SK-N-SH (cell line): ENCODE data around the gene RAD23A. TPM values are rescaled to one million over a fixed set of nuclear protein-coding genes. Genes with fewer than 3 reads are reported as not detected.
"Not testable (repeated sequence)": the region's sequence is repeated elsewhere in the genome, so short reads cannot be mapped to it uniquely, and the experiment has no call there.

Source experiments
- CTCF ChIA-PET: fragments of 300-600, 350-600 bp; formaldehyde crosslinking; extraction: SDS; loops from one replicate; lab custom pipeline; 2021; lab: Yijun Ruan, JAX
- POLR2A ChIA-PET: fragments of 350-600 bp; sonication (Branson Sonifier 250); formaldehyde crosslinking; extraction: SDS; loops from one replicate; lab custom pipeline; 2020; ENCODE audit warnings: antibody characterized with exemption, inconsistent platforms; lab: Yijun Ruan, JAX
- DNase-seq: peaks from one replicate; pipeline ENCODE4 v3.0.0; 2012
- H2AFZ ChIP-seq: fragments of 200-600 bp; sonication (generic); 2 replicates; pipeline ENCODE4 v1.8.1; 2016; ENCODE audit warnings: antibody characterized with exemption, mild to moderate bottlenecking, low read depth
- H3F3A ChIP-seq: fragments of 200-600 bp; sonication (generic); replicated peaks from 2 replicates; pipeline ENCODE3; 2016; ENCODE audit warnings: antibody characterized with exemption, mild to moderate bottlenecking; ENCODE audit not compliant: insufficient read depth
- H3K27ac ChIP-seq, 2 experiments: fragments of 200-500 bp in 1 of 2; fragments of 200-600 bp in 1 of 2; sonication (Bioruptor generic) in 1 of 2; sonication (generic), shearing (Covaris generic) in 1 of 2; 2 replicates each; pipeline versions ENCODE4 v1.5.1 to v1.6.1; 2014 to 2016; ENCODE audit warnings: low read depth in 2 of 2, inconsistent platforms in 1 of 2, low read length in 1 of 2, mild to moderate bottlenecking in 1 of 2, mixed read lengths in 1 of 2
- H3K27me3 ChIP-seq: fragments of 200-600 bp; sonication (generic), shearing (Covaris generic); 2 replicates; pipeline ENCODE4 v1.6.1; 2016; ENCODE audit warnings: mixed run types; ENCODE audit not compliant: insufficient read depth
- H3K36me3 ChIP-seq, 2 experiments: fragments of 200-500 bp in 1 of 2; fragments of 200-600 bp in 1 of 2; sonication (Bioruptor generic) in 1 of 2; sonication (generic) in 1 of 2; replicated peaks in 1 of 2; 2 replicates each; pipeline versions ENCODE3 to v1.5.1; 2014 to 2016; ENCODE audit warnings: low read length in 1 of 2, mild to moderate bottlenecking in 1 of 2; ENCODE audit not compliant: insufficient read depth in 2 of 2, control insufficient read depth in 1 of 2
- H3K4me1 ChIP-seq, 2 experiments: fragments of 200-500 bp in 1 of 2; fragments of 200-600 bp in 1 of 2; sonication (Bioruptor generic) in 1 of 2; sonication (generic), shearing (Covaris generic) in 1 of 2; 2 replicates each; pipeline versions ENCODE4 v1.5.1 to v1.6.1; 2014 to 2016; ENCODE audit warnings: low read depth in 1 of 2, low read length in 1 of 2, mixed run types in 1 of 2; ENCODE audit not compliant: insufficient read depth in 2 of 2, control insufficient read depth in 1 of 2
- H3K4me2 ChIP-seq: fragments of 200-600 bp; sonication (generic), shearing (Covaris generic); 2 replicates; pipeline ENCODE4 v1.6.1; 2017; ENCODE audit warnings: mixed run types
- H3K4me3 ChIP-seq, 2 experiments: fragments of 200-500 bp in 1 of 2; fragments of 200-600 bp in 1 of 2; sonication (Bioruptor generic) in 1 of 2; sonication (generic), shearing (Covaris generic) in 1 of 2; 2 replicates each; pipeline versions ENCODE4 v1.5.1 to v1.8.1; 2014 to 2016; ENCODE audit warnings: low read depth in 2 of 2, inconsistent platforms in 1 of 2, low read length in 1 of 2, mild to moderate bottlenecking in 1 of 2, mixed read lengths in 1 of 2, moderate library complexity in 1 of 2
- H3K79me2 ChIP-seq: fragments of 200-600 bp; sonication (generic); 2 replicates; pipeline ENCODE4 v1.8.1; 2017; ENCODE audit warnings: mild to moderate bottlenecking; ENCODE audit not compliant: insufficient read depth
- H3K9ac ChIP-seq: fragments of 200-600 bp; sonication (generic); 2 replicates; pipeline ENCODE4 v1.6.1; 2017; ENCODE audit warnings: mixed run types
- H3K9me2 ChIP-seq: fragments of 200-600 bp; sonication (generic); 2 replicates; pipeline ENCODE4 v1.6.1; 2017; ENCODE audit warnings: mixed run types
- H3K9me3 ChIP-seq: fragments of 200-600 bp; sonication (generic); 2 replicates; pipeline ENCODE4 v1.6.1; 2017; ENCODE audit warnings: mixed run types, mild to moderate bottlenecking, moderate library complexity
- H4K20me1 ChIP-seq: fragments of 200-600 bp; sonication (generic); 2 replicates; pipeline ENCODE4 v1.6.1; 2017; ENCODE audit warnings: mild to moderate bottlenecking, mixed run types; ENCODE audit not compliant: insufficient read depth
- ELF1 ChIP-seq: IDR thresholded peaks from 2 replicates; pipeline ENCODE4 v1.4.0; 2012
- FOSL2 ChIP-seq: IDR thresholded peaks from 2 replicates; pipeline ENCODE4 v1.4.0; 2012; ENCODE audit warnings: low read depth, mild to moderate bottlenecking, moderate library complexity, borderline replicate concordance
- GATA2 ChIP-seq: sonication (generic); formaldehyde crosslinking; IDR thresholded peaks from 2 replicates; pipeline ENCODE4 v1.5.0; 2020; ENCODE audit warnings: mild to moderate bottlenecking, missing genetic modification reagents
- JUND ChIP-seq: IDR thresholded peaks from 2 replicates; pipeline ENCODE4 v1.4.0; 2012
- MAX ChIP-seq: IDR thresholded peaks from 2 replicates; pipeline ENCODE4 v1.4.0; 2012; ENCODE audit warnings: low read depth
- NFIC ChIP-seq: IDR thresholded peaks from 2 replicates; pipeline ENCODE4 v1.4.0; 2012; ENCODE audit warnings: borderline replicate concordance
- RCOR1 ChIP-seq: fragments of 150-350 bp; IDR thresholded peaks from 2 replicates; pipeline ENCODE4 v1.6.1; 2017; ENCODE audit warnings: antibody characterized with exemption, low read length
- SIN3A ChIP-seq: IDR thresholded peaks from 2 replicates; pipeline ENCODE4 v1.6.1; 2012; ENCODE audit warnings: low read depth, mild to moderate bottlenecking, low read length, moderate library complexity, borderline replicate concordance
- TEAD4 ChIP-seq: IDR thresholded peaks from 2 replicates; pipeline ENCODE4 v1.4.0; 2012; ENCODE audit warnings: mild to moderate bottlenecking, borderline replicate concordance; ENCODE audit not compliant: insufficient read depth
- WGBS: methylation state at CpG from one replicate; pipeline ENCODE4 v1.1.6; 2017; ENCODE audit warnings: low lambda C conversion rate; 5-methylcytosine and 5-hydroxymethylcytosine counted together
- polyA plus RNA-seq, 3 experiments: library from polyadenylated mRNA; depleted of rRNA; stranded (reverse); fragments of >200 nt; gene quantifications; 2 replicates each; pipeline ENCODE4 v1.2.3, GENCODE V29; 2012
- TF ChIP-seq, protein P1 (sequence below): IDR thresholded peaks from 2 replicates; pipeline ENCODE4 v1.6.1; 2012; ENCODE audit warnings: mild to moderate bottlenecking, low read depth, low read length, moderate library complexity
- TF ChIP-seq, protein P2 (sequence below): fragments of 150-350 bp; IDR thresholded peaks from 2 replicates; pipeline ENCODE4 v1.6.1; 2017; ENCODE audit warnings: antibody characterized with exemption, low read length, low read depth, borderline replicate concordance
- TF ChIP-seq, protein P3 (sequence below): IDR thresholded peaks from 2 replicates; pipeline ENCODE4; 2012

The RAD23A gene
- polyA plus RNA-seq, 1 of the 3 experiments (the other 2 are of a cell fraction), result 116 TPM

DNA sequence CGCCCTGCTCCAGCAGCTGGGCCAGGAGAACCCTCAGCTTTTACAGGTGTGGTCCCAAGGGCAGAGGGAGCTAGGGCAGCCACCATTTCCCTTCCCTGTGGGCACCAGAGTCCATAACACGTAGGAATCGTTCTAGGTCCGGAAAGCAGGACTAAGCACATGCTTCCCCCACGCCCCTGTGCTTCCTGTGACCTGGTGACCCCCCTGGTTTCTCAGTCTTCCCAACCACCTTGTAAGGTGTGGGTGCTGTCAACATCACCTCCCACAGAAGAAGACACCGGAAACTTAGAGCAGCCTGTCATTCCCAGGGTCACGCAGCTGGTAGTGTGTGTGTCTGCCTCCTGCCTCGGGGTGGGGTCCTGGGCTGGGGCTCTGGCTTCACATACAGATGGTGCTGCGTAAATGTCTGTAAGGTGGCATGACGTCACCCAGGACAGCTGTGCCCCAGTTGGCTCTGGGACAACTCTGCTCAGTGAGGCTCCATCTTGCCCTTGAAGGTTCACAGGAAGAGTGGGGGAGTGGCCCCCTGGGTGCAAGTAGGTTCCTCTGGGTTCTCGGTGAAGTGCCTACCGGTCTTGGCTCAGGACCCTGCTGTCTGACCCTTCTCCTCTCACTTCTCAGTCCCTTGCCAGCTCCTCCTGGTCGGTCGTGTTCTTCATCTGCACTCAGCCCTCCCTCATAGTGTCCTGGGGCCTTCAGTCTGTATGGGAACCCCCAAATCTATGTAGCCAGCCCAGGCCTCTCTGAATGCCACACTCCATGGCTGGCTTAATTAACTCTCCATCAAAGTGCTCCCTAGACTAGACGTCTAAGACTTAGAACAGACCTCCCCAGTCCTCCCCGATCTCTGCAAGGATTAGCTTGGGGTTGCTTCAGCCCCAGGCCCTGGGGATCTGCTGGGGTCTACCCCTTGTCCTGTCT, 4.0 kb downstream of the RAD23A start (continued):
- TF ChIP-seq, protein P1, sequence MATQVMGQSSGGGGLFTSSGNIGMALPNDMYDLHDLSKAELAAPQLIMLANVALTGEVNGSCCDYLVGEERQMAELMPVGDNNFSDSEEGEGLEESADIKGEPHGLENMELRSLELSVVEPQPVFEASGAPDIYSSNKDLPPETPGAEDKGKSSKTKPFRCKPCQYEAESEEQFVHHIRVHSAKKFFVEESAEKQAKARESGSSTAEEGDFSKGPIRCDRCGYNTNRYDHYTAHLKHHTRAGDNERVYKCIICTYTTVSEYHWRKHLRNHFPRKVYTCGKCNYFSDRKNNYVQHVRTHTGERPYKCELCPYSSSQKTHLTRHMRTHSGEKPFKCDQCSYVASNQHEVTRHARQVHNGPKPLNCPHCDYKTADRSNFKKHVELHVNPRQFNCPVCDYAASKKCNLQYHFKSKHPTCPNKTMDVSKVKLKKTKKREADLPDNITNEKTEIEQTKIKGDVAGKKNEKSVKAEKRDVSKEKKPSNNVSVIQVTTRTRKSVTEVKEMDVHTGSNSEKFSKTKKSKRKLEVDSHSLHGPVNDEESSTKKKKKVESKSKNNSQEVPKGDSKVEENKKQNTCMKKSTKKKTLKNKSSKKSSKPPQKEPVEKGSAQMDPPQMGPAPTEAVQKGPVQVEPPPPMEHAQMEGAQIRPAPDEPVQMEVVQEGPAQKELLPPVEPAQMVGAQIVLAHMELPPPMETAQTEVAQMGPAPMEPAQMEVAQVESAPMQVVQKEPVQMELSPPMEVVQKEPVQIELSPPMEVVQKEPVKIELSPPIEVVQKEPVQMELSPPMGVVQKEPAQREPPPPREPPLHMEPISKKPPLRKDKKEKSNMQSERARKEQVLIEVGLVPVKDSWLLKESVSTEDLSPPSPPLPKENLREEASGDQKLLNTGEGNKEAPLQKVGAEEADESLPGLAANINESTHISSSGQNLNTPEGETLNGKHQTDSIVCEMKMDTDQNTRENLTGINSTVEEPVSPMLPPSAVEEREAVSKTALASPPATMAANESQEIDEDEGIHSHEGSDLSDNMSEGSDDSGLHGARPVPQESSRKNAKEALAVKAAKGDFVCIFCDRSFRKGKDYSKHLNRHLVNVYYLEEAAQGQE, result no peak
- TF ChIP-seq TEAD4, result no peak
- TF ChIP-seq, protein P2, sequence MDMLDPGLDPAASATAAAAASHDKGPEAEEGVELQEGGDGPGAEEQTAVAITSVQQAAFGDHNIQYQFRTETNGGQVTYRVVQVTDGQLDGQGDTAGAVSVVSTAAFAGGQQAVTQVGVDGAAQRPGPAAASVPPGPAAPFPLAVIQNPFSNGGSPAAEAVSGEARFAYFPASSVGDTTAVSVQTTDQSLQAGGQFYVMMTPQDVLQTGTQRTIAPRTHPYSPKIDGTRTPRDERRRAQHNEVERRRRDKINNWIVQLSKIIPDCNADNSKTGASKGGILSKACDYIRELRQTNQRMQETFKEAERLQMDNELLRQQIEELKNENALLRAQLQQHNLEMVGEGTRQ, result no peak

- ChIA-PET CTCF (interaction anchor here (0.7 to 5.6 kb wide), 4 partner anchors 12 to 26 kb away, joined by 3 to 55 read pairs (median 8); no protein-coding TSS in a partner anchor), POLR2A (interaction anchor here (0.7 kb wide), 2 partner anchors 13 to 19 kb away, joined by 3 read pairs; no protein-coding TSS in a partner anchor)
- not testable (repeated sequence) for H3K9me2 ChIP-seq, H3K4me3 ChIP-seq, H2AFZ ChIP-seq, DNase-seq, H3K9me3 ChIP-seq, H3K27me3 ChIP-seq, H4K20me1 ChIP-seq
- 94% methylated on average over 6 of the region's 6 CpGs for WGBS
- Histone ChIP-seq H3K9ac (peak overlapping the region; percentile 63), H3F3A (peaks cover 69% of the 10 kb centered on the region), H3K4me1 (peaks cover 32 to 46% of the 10 kb centered on the region in 2 experiments), H3K79me2 (peaks cover 71% of the 10 kb centered on the region), H3K36me3 (peaks cover 27 to 45% of the 10 kb centered on the region in 2 experiments), H3K4me2 (peak overlapping the region; percentile 41), H3K27ac (peak overlapping the region; percentile 93 to 97)
These were observed 6.4 kb downstream of the RAD23A start for GRCh38 chr19:12952050-12952449.

- Histone ChIP-seq H3K27me3 (no peaks in the 10 kb centered on the region), H3K9ac (peak overlapping the region; percentile 63), H4K20me1 (peaks cover 5% of the 10 kb centered on the region; the same call in 1 of the 2 replicates), H3K4me1 (peaks cover 32 to 42% of the 10 kb centered on the region in 2 experiments), H3F3A (peaks cover 69% of the 10 kb centered on the region), H3K36me3 (peaks cover 26 to 40% of the 10 kb centered on the region in 2 experiments), H3K27ac (peak overlapping the region; percentile 93 to 97), H3K4me2 (peak overlapping the region; percentile 41), H3K9me2 (no peaks in the 10 kb centered on the region), H3K4me3 (no peak overlapping the region), H3K79me2 (peaks cover 71% of the 10 kb centered on the region), H3K9me3 (no peaks in the 10 kb centered on the region), H2AFZ (no peak overlapping the region)
- ChIA-PET CTCF (interaction anchor here (0.7 to 5.6 kb wide), 9 partner anchors 11 to 176 kb away, joined by 3 to 55 read pairs (median 3); no protein-coding TSS in a partner anchor), POLR2A (interaction anchor here (0.7 to 1.0 kb wide), 7 partner anchors 12 to 196 kb away, joined by 3 to 5 read pairs (median 3); partner anchors contain the start of gene DAND5)
- no peak for DNase-seq
- TF ChIP-seq SIN3A (0 out of 2 replicates have a peak, but pooled peaks have one; percentile 2), TEAD4 (0 out of 2 replicates have a peak, but pooled peaks have one; percentile 10), JUND (peak; percentile 54), MAX (no peak), GATA2 (CRISPR knock-in tag) (no peak), NFIC (peak; percentile 81; the same call in 1 of the 2 replicates), ELF1 (no peak), RCOR1 (no peak), FOSL2 (peak; percentile 53; the same call in 1 of the 2 replicates)
- TF ChIP-seq, protein P3, sequence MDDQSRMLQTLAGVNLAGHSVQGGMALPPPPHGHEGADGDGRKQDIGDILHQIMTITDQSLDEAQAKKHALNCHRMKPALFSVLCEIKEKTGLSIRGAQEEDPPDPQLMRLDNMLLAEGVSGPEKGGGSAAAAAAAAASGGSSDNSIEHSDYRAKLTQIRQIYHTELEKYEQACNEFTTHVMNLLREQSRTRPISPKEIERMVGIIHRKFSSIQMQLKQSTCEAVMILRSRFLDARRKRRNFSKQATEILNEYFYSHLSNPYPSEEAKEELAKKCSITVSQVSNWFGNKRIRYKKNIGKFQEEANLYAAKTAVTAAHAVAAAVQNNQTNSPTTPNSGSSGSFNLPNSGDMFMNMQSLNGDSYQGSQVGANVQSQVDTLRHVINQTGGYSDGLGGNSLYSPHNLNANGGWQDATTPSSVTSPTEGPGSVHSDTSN, result peak; percentile 33
- 15% methylated on average over 7 of the region's 12 CpGs for WGBS
These were observed 7.0 kb downstream of the RAD23A start for GRCh38 chr19:12952488-12953137.
